Erythroblast (primary cell): ENCODE data around the gene TMC8.
"Not testable (repeated sequence)": the region's sequence is repeated elsewhere in the genome, so short reads cannot be mapped to it uniquely, and the experiment has no call there.

Source experiments
- DNase-seq, 2 experiments: peaks; one replicate each; lab custom pipeline; 2025; lab: John Stamatoyannopoulos, UW
- GATA1 ChIP-seq: IDR thresholded peaks from 2 replicates; pipeline ENCODE4 v1.6.1; 2011; ENCODE audit warnings: low read depth, mild to moderate bottlenecking, control low read depth, low read length, moderate library complexity
- POLR2A ChIP-seq: IDR thresholded peaks from 2 replicates; pipeline ENCODE4 v1.6.1; 2011; ENCODE audit warnings: mild to moderate bottlenecking, low read length

Gene TMC8

DNA sequence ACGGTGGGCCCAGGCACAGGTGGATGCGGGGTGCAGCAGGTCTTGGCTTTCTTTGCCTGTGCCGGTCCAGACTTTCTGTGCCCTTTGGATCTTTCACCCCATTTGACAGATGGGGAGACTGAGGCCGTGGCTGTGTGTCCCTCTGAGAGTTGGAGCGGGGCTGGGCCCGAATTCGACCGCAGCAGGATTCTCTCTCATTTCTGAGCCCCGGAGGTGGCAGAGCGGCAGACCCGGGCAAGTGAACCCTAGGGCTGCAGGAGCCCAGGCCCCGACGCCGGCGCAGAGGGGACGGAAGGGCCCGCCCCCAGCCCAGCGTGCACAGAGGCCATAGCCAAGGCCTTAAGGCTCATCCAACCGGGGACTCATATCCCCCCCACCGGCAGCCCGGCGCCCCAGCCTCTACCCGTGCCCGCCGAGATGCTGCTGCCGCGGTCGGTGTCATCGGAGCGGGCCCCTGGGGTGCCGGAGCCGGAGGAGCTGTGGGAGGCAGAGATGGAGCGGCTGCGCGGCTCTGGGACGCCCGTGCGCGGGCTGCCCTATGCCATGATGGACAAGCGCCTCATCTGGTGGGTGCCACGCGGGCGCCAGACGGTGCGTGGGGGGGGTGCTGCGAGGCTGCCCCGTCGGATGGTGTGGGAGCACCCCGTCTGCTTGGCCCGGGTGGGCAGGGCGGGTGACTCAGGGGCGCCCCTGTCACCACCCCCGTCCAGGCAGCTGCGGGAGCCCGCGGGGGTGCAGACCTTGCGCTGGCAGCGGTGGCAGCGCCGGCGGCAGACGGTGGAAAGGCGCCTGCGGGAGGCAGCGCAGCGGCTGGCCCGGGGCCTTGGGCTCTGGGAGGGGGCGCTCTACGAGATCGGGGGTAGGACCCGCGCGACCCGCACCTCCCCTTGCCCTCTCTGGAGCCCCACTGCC, 857 bp downstream of the TMC8 start:
- peak; percentile 53 to 74 for DNase-seq
- TF ChIP-seq GATA1 (no peak), POLR2A (no peak)

DNA sequence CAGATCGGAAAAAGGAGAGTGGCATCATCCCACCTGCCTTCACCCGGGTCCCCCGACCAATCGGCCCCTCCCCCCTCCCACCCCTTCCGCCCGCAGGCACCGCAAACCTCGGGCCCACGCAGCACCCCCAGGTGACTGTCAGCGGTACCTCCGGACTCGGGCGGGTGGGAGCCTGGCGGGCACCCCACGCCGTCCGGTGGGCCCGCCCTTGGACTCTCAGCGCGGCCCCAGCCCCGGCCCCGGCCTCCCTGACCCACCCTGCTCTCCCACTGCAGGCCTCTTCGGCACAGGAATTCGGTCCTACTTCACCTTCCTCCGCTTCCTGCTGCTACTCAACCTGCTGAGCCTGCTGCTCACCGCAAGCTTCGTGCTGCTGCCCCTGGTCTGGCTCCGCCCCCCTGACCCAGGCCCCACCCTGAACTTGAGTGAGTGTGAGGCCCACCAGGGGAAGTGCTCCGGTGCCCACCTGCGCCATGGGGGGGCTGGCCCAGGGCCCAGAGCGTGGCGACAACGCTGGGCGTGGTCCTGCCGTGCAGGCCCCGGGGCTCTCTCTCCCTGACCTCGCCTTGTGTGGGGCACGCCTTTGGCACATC, 1.6 kb downstream of the TMC8 start:
- peak; percentile 65 to 69 for DNase-seq
- no peak for TF ChIP-seq GATA1
- no peak for TF ChIP-seq POLR2A

DNA sequence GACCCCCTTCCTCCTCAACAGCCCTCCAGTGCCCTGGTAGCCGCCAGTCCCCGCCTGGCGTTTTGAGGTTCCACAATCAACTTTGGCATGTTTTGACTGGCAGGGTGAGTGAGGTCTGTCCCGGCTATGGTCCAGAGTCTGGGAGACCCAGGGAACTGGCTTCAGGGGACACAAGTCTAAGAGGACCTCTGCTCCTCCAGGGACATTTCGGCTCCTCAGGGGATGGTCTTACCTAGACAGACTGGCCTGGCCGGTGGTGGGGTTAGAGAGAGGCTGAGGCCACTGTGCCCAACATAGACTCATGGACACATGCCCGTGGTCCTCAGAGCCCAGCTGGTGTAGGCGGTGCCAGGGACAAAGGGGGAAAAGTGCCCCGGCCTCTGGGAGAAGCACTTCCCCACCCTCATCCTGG, 2.2 kb downstream of the TMC8 start:
- DNase-seq = no peak
- no peak for TF ChIP-seq GATA1
- no peak for TF ChIP-seq POLR2A

DNA sequence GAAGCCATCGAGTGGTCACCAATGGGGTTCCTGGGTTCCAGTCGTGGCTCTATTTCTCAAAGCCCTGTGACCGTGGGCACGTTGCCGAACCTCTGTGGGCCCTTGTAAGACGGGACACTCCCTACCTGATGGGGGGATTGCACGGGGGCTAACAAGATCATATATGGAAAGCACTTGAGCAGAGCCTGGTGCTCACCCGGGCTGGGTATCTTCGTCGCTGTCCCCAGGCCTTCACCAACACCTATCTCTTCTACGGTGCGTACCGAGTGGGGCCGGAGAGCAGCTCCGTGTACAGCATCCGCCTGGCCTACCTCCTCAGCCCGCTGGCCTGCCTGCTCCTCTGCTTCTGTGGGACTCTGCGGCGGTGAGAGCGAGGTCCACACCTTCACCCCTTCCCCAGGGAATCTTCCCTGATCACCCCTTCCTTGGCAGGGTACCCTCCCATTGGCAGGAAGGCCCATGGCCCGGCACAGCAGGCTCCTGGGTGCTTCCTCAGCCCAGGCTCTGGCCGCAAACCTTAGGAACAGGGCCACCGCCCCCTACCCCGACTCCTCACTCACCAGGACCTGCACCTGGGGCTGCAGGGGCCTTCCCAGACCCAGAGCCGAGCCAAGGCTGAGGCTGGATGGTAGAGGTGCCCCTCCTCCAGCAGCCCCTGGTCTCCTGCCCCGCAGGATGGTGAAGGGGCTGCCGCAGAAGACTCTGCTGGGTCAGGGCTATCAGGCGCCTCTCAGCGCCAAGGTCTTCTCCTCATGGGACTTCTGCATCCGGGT, 2.8 kb downstream of the TMC8 start:
- no peak for DNase-seq

DNA sequence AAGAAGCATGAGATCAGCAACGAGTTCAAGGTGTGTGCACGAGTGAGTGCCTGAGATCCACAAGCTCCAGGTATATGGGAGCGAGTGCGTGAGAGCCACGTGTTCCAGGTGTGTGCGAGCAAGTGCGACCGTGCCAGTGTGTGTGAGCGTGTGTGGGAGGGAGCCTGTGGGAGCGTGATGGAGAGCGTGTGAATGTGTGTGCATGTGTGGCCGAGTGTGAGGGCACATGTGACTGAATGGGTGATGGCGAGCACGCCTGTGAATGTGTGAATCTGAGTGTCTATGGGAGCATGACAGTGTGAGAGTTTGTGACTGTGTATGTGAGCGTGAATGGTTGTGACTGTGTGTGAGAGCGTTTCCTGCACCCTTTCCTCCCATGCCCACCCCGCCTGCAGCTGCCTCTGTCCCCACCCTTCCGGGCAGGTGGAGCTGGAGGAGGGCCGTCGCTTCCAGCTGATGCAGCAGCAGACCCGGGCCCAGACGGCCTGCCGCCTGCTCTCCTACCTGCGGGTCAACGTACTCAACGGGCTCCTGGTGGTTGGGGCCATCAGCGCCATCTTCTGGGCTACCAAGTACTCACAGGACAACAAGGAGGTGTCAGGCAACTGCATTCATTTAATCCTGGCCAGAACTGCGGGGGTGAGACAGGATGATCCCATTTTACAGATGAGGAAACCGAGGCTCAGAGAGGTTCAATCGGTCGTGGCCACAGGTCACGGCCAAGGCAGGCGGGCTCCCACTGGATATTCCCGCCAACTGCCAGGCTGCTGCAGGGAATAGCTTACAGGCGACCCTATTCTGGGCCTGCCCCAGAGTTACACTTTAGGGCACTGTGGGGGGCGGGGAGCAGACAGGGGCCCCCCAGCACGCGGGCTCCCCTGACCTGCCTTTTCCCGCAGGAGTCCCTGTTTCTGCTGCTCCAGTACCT, 3.7 kb downstream of the TMC8 start:
- peak; percentile 75 to 76 for DNase-seq
- no peak for TF ChIP-seq POLR2A
- no peak for TF ChIP-seq GATA1

More for the DNA sequence above, 2.8 kb downstream of the TMC8 start:
- TF ChIP-seq POLR2A = no peak
- TF ChIP-seq GATA1 = no peak

DNA sequence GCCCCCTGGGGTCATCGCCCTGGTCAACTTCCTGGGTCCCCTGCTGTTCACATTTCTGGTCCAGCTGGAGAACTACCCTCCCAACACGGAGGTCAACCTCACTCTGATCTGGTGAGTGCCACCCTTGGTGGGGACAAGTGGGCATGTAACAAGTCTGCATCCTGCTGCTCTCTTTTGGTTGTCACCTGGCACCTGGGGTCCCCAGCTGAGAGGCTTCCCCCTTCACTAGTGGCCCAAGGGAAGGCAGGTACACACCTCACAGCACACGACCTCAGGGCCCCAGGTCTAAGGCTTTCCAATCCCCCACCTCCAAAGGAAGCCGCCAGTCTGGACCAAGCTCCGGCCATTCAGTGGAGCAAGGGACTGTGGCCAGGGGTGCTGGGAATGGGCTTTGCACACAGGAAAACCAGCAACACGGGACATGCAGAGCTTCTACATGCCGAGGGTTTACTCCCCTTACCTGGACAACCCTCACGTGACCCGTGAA, 4.4 kb downstream of the TMC8 start:
- DNase-seq = no peak
- TF ChIP-seq POLR2A (no peak), GATA1 (no peak)

DNA sequence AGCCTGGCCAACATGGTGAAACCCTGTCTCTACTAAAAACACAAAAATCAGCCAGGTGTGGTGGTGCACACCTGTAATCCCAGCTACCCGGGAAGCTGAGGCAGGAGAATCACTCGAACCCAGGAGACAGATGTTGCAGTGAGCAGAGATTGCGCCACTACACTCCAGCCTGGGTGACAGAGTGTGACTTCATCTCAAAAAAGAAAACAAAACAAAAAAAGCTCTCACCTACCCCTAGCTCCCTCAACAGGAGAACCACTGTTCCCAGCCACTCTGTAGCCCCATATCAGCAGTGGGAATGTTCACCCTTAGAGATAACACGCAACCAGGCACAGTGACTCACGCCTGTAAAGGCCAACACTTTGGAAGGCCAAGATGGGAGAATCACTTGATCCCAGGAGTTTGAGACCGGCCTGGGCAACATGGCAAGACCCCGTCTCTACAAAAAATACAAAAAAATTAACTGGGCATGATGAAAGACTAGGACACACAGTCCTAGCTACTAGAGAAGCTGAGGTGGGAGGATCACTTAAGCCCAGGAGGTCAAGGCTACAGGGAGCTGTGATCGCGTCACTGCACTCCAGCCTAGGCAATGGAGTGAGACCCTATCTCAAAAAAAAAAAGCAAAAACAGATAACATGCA, 5.4 kb downstream of the TMC8 start:
- no peak for TF ChIP-seq POLR2A
- no peak for TF ChIP-seq GATA1
- DNase-seq = peak in 1 of 2 experiments; percentile 60

DNA sequence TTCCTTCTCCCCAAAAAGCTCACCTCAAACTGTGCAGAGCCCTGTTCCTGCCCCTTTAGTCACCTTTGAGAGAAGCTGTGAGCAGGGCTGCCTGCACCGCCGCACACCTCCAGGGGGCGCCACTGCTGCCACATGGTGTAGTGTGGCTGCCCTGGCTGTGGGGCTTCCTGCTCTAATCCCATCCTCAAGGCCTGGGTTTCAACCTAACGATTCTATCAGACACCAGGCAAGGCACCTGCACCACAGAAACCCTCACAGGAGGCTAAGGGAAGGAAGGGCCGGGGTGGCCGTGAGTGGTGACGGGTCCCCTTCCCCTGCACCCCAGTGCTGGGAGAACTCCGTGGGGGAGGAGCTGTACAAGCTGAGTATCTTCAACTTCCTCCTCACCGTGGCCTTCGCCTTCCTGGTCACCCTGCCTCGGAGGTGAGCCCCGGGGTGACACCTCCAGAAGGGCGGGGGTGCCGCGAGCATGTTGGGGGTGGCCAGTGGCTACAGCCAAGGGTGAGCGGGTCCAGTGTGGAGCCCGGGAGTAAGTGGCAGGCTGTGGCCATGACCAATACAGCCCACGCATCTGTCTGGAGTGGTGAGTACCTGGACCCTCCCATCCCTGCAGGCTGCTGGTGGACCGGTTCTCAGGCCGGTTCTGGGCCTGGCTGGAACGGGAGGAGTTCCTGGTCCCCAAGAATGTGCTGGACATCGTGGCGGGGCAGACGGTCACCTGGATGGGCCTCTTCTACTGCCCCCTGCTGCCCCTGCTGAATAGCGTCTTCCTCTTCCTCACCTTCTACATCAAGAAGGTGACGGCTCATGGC, 7.0 kb downstream of the TMC8 start:
- TF ChIP-seq GATA1 = no peak
- no peak for TF ChIP-seq POLR2A
- peak; percentile 46 to 47 for DNase-seq

DNA sequence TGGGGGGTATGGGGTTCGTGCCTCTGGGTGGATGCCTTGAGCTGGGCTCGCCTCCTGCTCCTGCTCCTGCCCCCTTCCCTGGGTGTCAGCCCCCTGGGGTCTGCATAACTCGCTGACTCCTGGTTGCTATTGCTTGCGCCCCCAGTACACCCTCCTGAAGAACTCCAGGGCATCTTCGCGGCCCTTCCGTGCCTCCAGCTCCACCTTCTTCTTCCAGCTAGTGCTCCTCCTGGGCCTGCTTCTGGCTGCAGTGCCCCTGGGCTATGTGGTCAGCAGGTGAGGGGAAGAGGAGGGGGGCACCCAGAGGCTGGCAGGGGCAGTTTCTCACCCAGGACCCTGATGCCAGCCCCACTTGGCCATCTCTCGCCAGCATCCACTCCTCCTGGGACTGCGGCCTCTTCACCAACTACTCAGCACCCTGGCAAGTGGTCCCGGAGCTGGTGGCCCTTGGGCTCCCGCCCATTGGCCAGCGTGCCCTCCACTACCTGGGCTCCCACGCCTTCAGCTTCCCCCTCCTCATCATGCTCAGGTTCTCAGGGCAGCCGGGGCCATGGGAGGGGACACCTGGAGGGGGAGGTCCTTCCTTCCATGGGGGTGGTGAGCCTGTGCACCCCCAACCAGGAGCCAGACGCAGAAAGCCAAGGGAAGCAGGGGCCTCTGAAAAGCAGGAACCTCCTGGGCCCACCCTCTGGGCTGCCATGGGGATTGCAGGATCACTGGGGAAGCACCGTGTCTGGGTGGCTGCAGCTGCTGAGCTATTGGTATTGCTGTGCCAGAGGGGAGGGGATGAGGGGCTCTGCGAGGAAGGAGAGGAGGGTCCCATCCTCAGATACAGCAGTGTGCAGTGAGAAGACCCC, 7.9 kb downstream of the TMC8 start:
- TF ChIP-seq POLR2A (no peak), GATA1 (no peak)
- DNase-seq = no peak

DNA sequence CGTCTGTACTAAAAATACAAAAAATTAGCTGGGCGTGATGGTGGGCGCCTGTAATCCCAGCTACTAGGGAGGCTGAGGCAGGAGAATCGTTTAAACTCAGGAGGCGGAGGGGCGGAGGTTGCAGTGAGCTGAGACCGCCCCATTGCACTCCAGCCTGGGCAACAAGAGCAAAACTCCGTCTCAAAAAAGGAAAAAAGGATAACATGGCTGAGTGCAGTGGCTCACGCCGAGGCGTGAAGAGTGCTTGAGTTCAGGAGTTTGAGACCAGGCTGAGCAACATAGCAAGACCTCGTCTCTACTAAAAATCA, 9.2 kb downstream of the TMC8 start:
- DNase-seq = not testable (repeated sequence)
